ENCODE measurements around the gene CCDC83.
A peak's percentile ranks its signal among the peaks of the same experiment; 100 is the strongest.
"Not testable (repeated sequence)": the region's sequence is repeated elsewhere in the genome, so short reads cannot be mapped to it uniquely, and the experiment has no call there.

Gene CCDC83

GRCh38 chr11:85840932-85841331 lies 14.3 kb upstream of the CCDC83 start:
- not testable (repeated sequence) for DNase-seq

- no peak for DNase-seq
Observed at GRCh38 chr11:85843929-85844328, 11.3 kb upstream of the CCDC83 start.

GRCh38 chr11:85844439-85845123 lies 10.6 kb upstream of the CCDC83 start:
- no peak for DNase-seq

GRCh38 chr11:85845124-85845631 lies 10.0 kb upstream of the CCDC83 start:
- no peak for DNase-seq

GRCh38 chr11:85847436-85847835 lies 7.7 kb upstream of the CCDC83 start:
- no peak for DNase-seq

GRCh38 chr11:85848006-85848405 lies 7.2 kb upstream of the CCDC83 start:
- no peak for DNase-seq

- DNase-seq = no peak
Observed at GRCh38 chr11:85848556-85848955, 6.6 kb upstream of the CCDC83 start.

GRCh38 chr11:85852754-85853153 lies 2.4 kb upstream of the CCDC83 start:
- not testable (repeated sequence) for DNase-seq

GRCh38 chr11:85853541-85853940 lies 1.6 kb upstream of the CCDC83 start:
- not testable (repeated sequence) for DNase-seq

- no peak for DNase-seq
Observed at GRCh38 chr11:85854212-85854556, 999 bp upstream of the CCDC83 start.

GRCh38 chr11:85854557-85855340 lies 434 bp upstream of the CCDC83 start:
- DNase-seq = peak; percentile 52

- no peak for DNase-seq
Observed at GRCh38 chr11:85857098-85857497, 1.9 kb downstream of the CCDC83 start.

GRCh38 chr11:85859541-85859940 lies 4.4 kb downstream of the CCDC83 start:
- not testable (repeated sequence) for DNase-seq

- DNase-seq = no peak
Observed at GRCh38 chr11:85863855-85864254, 8.7 kb downstream of the CCDC83 start.

- DNase-seq = no peak
Observed at GRCh38 chr11:85866137-85866827, 11.1 kb downstream of the CCDC83 start.

- no peak for DNase-seq
Observed at GRCh38 chr11:85867751-85868150, 12.6 kb downstream of the CCDC83 start.

GRCh38 chr11:85869781-85870180 lies 14.6 kb downstream of the CCDC83 start:
- no peak for DNase-seq

- no peak for DNase-seq
Observed at GRCh38 chr11:85874265-85874664, 19.1 kb downstream of the CCDC83 start.

- no peak for DNase-seq
Observed at GRCh38 chr11:85875505-85875904, 20.3 kb downstream of the CCDC83 start.

GRCh38 chr11:85884581-85885021 lies 29.4 kb downstream of the CCDC83 start:
- no peak for DNase-seq

GRCh38 chr11:85886089-85887056 lies 31.2 kb downstream of the CCDC83 start:
- DNase-seq = no peak

GRCh38 chr11:85889108-85889507 lies 33.9 kb downstream of the CCDC83 start:
- no peak for DNase-seq

Measured in DMS 273 treated with DMSO at 0.1 percent for 48 hours (cell line).